ENCODE data around the gene KIF20B.

The KIF20B gene

GRCh38 chr10:89701242-89702120 lies at the start of gene KIF20B:
Gene KIF20B (plus strand): TSS chr10:89701590. CDS start chr10:89705295, 3,705 bp downstream.
- DNase-seq (ENCODE audit: low spot score) = peak; percentile 97

GRCh38 chr10:89651916-89652573 lies 49.3 kb upstream of the KIF20B start:
- no peak for DNase-seq (ENCODE audit: low spot score)

- DNase-seq (ENCODE audit: low spot score) = no peak
Measured at GRCh38 chr10:89652806-89653370, 48.5 kb upstream of the KIF20B start.

GRCh38 chr10:89653410-89653869 lies 48.0 kb upstream of the KIF20B start:
- no peak for DNase-seq (ENCODE audit: low spot score)

GRCh38 chr10:89655722-89656121 lies 45.7 kb upstream of the KIF20B start:
- DNase-seq (ENCODE audit: low spot score) = no peak

GRCh38 chr10:89657302-89657701 lies 44.1 kb upstream of the KIF20B start:
- DNase-seq (ENCODE audit: low spot score) = no peak

GRCh38 chr10:89659143-89660131 lies 42.0 kb upstream of the KIF20B start:
- no peak for DNase-seq (ENCODE audit: low spot score)

- DNase-seq (ENCODE audit: low spot score) = no peak
Measured at GRCh38 chr10:89662596-89662995, 38.8 kb upstream of the KIF20B start.

- DNase-seq (ENCODE audit: low spot score) = no peak
Measured at GRCh38 chr10:89663144-89663543, 38.2 kb upstream of the KIF20B start.

GRCh38 chr10:89664203-89664602 lies 37.2 kb upstream of the KIF20B start:
- no peak for DNase-seq (ENCODE audit: low spot score)

- no peak for DNase-seq (ENCODE audit: low spot score)
Measured at GRCh38 chr10:89665302-89665701, 36.1 kb upstream of the KIF20B start.

GRCh38 chr10:89666138-89666537 lies 35.3 kb upstream of the KIF20B start:
- DNase-seq (ENCODE audit: low spot score) = no peak

GRCh38 chr10:89668386-89669071 lies 32.9 kb upstream of the KIF20B start:
- no peak for DNase-seq (ENCODE audit: low spot score)

- DNase-seq (ENCODE audit: low spot score) = no peak
Measured at GRCh38 chr10:89669985-89670384, 31.4 kb upstream of the KIF20B start.

- DNase-seq (ENCODE audit: low spot score) = no peak
Measured at GRCh38 chr10:89670926-89671325, 30.5 kb upstream of the KIF20B start.

- no peak for DNase-seq (ENCODE audit: low spot score)
Measured at GRCh38 chr10:89677341-89677740, 24.0 kb upstream of the KIF20B start.

GRCh38 chr10:89679986-89680385 lies 21.4 kb upstream of the KIF20B start:
- DNase-seq (ENCODE audit: low spot score) = no peak

GRCh38 chr10:89683883-89684282 lies 17.5 kb upstream of the KIF20B start:
- no peak for DNase-seq (ENCODE audit: low spot score)

- DNase-seq (ENCODE audit: low spot score) = no peak
Measured at GRCh38 chr10:89684604-89685003, 16.8 kb upstream of the KIF20B start.

- DNase-seq (ENCODE audit: low spot score) = no peak
Measured at GRCh38 chr10:89685936-89686335, 15.5 kb upstream of the KIF20B start.

- DNase-seq (ENCODE audit: low spot score) = no peak
Measured at GRCh38 chr10:89690027-89690426, 11.4 kb upstream of the KIF20B start.
